ENCODE data around the gene PTPN1.
A peak's percentile ranks its signal among the peaks of the same experiment; 100 is the strongest.
"Not testable (repeated sequence)": the region's sequence is repeated elsewhere in the genome, so short reads cannot be mapped to it uniquely, and the experiment has no call there.

PTPN1 gene

GRCh38 chr20:50509923-50510705 lies at the start of gene PTPN1:
TSS of gene PTPN1 (plus strand) at chr20:50510383. CDS start at chr20:50510528, 145 bp downstream.
- DNase-seq, result peak; percentile 99

- peak; percentile 21 to 73 for DNase-seq
These were observed 49.4 kb upstream of the PTPN1 start for GRCh38 chr20:50460608-50461267.

DNA sequence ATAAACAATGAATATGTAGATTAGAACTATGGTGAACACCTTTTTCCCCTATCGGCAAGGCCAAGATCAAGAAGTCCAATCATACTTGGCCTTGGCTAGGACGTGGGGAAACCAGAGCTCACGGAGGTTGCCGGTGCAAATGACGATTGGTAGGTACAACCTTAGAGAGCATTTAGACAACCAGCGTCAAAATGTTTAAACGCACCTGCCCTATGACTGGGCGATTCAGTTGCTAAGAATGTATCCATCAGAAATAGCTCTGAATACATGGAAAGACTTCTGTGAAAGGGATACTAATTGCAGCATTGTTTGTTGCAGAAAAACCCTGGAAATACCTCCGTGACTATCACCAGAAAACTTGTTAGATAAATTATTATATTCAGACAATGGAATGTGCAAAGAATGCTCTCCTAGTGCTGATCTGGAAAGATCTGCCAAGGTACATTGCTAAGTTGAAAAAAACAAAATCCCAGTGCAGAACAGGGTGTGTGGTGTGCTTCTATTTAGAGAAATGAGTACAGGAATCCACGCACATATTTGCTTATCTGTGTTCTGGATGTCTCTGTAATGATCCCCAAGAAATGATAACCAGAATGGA lies 48.0 kb upstream of the PTPN1 start:
- no peak for DNase-seq

DNA sequence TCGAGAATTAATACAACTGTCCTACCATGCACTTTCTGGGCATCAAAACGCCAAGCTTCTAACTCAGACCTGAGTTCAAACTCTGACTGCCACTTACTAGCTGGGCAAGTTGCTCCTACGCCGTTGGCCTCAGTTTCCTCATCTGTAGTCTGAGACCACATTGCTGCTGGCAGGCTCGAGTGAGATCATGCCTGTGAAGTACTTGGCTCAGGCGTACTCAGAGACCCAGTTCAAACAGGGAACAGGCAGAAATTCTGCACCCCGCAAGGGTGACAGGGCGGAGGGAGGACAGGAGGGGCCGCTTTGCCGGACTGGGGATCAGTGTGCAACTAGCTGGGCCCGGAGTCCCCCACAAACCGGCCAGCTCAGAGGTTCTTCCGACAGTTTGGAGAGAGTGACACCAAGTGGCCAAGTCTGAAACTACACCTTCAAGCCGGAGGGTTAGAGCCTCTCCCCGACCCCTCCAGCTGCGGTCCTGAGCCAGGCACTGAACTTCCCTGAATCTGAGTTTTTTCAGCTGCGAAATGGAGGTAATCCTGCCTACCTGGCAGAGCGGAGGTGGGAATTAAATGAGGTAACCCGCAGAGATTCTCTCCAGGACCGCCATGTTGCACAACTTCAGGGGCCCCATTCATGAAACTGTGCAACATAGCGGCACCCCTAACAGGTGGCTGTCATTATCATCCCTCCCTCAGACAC lies 46.0 kb upstream of the PTPN1 start:
- peak; percentile 31 to 36 for DNase-seq

DNA sequence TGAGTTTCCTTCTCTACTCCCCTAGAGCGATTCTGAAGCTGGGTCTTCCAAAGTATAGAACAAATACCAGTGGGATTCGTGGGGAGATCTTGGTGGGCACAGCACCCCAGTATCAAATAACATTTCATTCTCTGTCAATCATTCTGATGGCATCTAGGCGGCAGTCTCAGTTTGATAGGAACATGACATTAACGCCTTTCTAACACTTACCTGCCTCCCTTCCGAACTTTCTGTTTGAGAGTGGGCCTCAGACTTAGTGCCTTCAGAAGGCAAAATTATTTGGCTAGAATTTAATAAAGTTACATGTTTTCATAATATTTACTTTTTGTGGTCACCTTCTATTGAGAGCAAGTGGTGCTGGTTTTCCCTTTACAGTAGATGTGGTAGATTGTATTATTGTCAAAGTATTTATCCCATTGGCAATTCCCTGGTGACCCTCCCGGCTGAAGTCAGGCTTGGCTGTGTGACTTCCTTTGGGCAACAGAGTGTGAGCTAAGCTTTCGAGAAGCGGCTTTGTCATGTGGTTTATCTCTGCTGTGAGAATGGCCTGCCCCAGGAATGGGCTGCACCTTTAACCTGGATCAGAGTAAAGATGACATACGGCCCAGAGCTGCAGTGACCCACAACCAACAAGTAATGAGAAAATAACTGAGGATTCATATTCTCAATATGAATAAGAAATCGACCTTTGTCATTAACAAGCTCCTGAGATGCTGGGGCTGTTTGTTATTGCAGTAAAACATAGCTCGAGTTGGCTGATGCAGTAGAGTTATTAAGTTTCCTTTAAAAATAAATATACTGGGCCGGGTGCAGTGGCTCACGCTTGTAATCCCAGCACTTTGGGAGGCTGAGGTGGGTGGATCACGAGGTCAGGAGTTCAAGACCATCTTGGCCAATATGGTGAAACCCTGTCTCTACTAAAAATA lies 45.2 kb upstream of the PTPN1 start:
- no peak for DNase-seq

DNA sequence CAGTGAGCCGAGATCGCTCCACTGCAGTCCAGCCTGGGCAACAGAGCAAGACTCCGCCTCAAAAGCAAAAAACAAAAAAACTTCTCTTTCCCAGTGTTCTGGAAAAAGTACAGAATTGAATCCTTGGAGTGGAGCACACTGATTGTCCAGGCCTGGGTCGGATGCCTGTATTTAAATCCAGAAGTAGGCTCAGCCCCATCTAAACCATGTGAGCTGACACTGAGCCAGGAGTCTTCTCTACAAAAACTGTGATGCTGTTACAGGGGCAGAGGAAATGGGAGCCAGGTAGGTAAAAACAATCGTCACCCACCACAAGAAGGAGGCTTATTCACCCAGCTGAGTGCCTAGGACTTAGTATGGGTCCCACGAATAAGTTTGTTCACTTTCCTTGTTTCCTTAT lies 43.0 kb upstream of the PTPN1 start:
- no peak for DNase-seq

GRCh38 chr20:50467718-50468356 lies 42.3 kb upstream of the PTPN1 start:
- no peak for DNase-seq

GRCh38 chr20:50468378-50468798 lies 41.8 kb upstream of the PTPN1 start:
- no peak for DNase-seq

- no peak for DNase-seq
These were observed 40.9 kb upstream of the PTPN1 start for GRCh38 chr20:50469176-50469723.

DNA sequence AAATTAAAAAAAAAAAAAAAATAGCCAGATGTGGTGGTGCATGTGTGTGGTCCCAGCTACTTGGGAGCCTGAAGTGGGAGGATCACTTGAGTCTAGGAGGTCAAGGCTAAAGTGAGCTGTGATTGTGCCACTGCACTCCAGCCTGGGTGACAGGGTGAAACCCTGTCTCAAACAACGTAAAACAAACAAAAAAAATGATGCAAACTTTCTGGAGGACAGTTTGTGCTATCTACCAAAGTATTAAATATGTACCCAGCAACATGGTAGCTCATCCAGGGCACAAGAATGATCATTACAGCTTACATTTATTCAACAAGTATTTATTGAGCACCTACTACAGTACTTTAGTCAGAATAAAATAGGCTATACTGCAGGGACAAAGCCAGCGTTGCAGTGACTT lies 40.4 kb upstream of the PTPN1 start:
- no peak for DNase-seq

DNA sequence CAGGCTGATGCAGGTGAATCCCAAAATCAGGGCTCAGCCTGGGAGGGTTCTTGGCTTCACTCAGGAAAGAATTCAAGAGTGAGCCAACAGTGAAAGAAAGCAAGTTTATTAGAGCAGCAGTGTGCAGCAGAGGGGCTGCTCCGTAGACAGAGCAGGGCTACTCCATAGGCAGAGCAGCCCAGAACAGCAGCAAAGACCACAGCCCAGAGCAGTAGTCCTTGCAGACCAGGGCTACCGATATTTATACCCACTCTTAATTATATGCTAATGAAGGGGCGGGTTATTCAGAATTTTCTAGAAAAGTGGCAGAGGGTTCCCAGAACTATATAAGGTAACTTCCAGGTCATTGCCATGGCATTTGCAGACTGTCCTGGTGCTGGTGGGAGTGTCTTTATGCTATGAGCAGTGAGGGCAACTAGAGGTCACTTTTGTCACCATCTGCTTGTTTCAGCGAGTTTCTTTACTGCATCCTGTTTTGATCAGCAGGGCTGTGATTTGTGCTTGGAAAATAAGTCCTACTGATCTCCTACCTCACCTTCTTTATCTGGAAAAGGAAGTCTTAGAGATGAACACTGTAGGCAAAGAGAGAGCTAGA lies 39.8 kb upstream of the PTPN1 start:
- DNase-seq, result no peak

DNA sequence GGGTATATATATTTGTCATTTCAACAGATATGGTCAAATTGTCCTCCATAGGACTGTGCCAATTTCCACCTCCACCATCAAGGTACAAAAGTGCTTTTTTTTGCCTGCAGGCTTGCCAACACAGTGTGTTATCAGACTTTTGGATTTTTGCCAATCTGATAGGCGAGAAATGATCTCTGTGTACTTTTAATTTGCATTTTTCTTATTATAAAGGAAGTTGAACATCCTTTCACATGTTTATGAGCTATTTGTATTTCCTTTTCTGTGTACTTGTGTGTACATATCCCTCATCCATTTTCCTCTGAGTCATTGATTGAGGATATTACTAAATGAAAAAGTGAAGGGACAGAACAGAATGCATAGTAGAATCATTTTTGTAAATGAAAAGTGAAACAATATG lies 39.0 kb upstream of the PTPN1 start:
- DNase-seq, result no peak

- DNase-seq, result no peak
These were observed 37.2 kb upstream of the PTPN1 start for GRCh38 chr20:50472693-50473664.

- not testable (repeated sequence) for DNase-seq
These were observed 35.8 kb upstream of the PTPN1 start for GRCh38 chr20:50474356-50474755.

- no peak for DNase-seq
These were observed 34.4 kb upstream of the PTPN1 start for GRCh38 chr20:50475681-50476292.

- DNase-seq, result no peak
These were observed 32.8 kb upstream of the PTPN1 start for GRCh38 chr20:50477239-50477872.

DNA sequence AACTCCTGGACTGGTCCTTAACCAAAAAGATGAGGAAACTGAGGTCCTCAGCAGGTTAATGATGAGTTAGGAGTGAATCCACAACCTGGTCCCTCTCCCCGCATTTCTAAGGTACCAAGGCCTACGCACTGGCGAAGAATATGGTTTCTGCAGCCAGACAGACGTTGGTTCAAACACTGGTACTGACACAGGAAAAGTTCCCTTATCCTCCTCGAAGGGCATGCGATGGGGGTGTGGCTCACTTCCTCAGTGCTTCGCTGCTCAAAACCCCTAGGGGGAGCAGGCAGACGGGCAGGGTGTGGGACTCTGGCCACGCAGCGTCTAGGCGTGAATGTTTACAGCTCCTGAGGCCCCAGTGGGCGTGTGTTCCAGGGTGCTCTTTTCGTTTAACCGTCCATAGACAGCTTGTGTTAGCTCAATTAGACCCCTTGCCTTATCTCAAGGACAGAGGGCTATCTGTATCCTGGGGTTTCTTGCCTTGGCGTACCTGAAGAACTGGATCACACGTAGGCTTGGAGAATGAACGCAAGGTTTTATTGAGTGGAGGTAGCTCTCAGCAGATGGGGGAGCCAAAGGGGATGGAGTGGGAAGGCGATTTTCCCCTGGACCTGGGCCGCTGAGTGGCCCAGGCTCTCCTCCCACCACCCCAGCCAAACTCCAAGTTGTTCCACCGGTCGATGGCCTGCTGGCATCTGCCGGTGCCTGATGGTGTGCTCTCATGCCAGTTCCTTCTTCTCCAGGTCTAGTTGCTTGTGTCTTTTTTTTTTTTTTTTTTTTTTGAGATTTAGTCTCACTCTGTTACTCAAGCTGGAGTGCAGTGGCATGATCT lies 31.8 kb upstream of the PTPN1 start:
- peak; percentile 23 to 49 for DNase-seq

DNA sequence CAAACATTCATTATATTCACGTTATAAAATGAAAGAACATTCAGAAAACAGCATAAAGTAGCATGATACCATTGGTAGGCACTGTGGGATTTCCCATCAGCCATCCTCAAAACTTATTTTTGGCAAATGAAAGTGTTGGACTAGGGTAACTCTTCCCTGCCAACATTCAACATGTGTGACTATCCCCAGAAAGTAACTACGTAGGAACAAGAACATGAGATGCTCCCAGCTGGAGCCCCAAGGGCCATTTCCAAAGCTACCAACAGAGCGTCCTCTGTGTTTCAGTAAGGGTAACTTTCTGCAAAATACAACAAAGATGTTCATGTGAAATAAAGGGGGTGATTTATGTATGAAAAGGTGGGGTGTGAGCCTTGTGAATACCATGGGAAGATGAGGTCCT lies 28.4 kb upstream of the PTPN1 start:
- no peak for DNase-seq

All from NCI-H1930 (cell line).